DLD1 (cell line): Measurements from ENCODE around the gene SUMO1.
"Not testable (repeated sequence)": the region's sequence is repeated elsewhere in the genome, so short reads cannot be mapped to it uniquely, and the experiment has no call there.

ENCODE experiments used
- in situ Hi-C: cut with HindIII; loops from 2 replicates; pipeline ENCODE4 v1.10.0; 2017; ENCODE audit warnings: low sequenced_read_pairs

SUMO1 gene

DNA sequence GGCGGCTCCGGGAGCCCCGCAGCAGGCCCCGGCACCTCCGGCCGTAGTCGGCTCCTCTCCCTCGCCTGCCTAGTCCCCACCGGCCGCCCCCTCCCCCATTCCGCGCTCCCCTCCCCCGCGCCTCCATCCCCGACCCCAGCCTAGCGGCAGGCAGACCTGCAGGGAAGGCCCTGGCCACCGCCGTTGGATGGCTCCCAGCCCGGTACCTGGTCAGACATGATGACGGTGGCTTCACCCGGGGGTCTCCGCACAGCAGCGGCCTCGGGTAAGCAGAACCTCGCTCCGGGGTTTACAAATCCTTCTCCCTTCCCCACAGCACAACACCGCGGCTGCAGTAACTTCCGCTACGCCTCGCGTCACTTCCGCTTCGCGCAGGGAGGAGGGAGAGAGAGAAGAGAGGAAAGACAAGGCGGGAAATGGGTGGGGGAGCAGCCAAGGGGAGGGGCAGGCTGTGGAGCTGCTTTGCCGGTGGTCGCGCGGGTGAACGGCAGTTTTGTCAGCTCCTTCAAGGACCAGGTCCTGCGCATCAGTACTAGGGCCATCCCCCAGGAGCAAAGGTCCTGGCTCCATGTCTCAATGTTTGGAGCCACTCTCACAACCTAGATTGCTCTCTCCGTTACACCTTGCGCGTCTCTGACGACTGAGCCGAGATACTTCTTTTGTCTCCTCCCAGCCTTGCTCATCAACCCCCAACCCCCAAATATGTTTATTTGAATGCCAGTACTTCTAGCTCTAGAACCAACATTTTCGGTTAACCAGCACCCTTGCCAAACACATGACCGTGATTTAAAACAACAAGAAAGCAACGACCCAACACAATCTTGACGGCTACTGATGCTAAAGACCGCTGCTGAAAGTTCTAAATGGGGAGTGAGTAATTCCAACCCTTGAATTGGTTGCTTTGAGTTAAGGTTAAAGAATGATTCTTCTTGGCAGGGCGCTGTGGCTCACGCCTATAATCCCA is at the start of gene SUMO1:
Gene SUMO1, minus strand, starts transcription at position 364 of the 964 bp plus-strand sequence. Its CDS starts 146 bp downstream, at position 218.
- in situ Hi-C loops, result no loop called here

DNA sequence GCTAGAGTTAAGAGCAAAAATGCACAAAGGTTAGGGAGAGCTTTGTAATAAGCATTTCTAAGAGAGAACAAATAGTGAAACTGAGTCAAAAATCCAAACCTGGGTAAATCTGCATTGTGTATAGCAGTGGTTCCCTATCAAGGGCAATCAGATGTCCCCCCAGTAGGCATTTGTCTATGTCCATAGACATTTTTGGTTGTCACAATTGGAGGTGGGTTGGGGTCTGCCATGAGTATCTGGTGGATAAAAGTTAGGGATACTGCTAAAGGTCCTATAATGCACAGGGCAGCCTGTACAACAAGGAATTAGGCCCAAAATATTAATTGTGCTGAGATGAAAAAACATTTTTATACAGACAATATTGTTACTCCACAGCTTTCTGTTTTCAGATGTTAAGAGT is 48.2 kb upstream of the SUMO1 start:
- in situ Hi-C loops, result no loop called here

DNA sequence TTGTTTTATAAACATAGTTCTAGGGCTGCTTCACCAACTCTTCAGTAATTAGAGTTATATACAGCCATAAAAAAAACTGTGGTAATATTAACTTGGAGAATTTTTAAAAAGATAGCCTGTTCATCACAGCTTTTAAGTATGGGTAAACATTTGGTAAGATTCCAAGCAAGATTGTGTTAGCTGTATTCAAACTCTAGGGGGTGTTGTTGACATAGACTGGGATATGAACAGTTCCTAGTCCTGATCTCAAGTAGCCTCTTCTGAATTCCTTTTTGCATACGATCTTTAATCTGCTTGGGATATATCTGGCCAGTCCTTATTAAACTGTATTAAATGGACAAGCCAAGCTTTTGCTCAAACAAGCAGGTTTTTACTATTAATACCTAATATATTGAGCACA is 40.5 kb upstream of the SUMO1 start:
- in situ Hi-C loops, result no loop called here

DNA sequence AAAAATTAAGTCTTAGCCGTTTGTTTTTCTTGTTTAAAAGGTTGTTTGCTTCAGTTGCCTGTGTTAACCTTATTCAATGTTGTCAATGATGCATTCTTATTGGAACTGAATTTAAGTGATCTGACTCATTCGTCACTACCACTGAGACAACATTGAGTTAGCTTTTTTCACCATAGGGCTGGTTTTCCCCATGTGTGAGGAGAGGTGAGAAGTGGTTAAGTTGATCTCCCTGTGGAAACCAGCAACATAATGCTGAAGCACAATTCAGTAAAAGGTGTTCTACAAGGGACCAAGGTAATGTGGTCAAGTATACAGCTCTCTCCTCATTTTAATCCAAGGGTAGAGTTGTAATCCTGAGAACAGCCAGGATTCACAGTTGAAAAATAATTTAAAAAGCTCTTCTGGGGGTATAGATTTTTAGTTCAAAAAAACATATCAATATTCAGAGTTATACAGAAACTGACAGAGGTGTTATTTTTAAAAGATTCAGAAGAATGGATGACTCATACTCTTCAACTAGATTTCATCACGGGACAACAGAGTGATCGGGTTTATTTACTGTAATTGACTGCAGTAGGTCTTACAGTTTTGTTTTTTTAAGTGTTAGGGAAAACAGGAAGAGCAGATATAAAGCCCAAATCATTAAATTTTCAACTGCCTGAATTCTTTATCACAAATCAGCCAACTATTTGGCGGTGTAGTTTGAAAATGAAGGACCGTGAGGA is 39.8 kb upstream of the SUMO1 start:
- in situ Hi-C loops, result no loop called here

DNA sequence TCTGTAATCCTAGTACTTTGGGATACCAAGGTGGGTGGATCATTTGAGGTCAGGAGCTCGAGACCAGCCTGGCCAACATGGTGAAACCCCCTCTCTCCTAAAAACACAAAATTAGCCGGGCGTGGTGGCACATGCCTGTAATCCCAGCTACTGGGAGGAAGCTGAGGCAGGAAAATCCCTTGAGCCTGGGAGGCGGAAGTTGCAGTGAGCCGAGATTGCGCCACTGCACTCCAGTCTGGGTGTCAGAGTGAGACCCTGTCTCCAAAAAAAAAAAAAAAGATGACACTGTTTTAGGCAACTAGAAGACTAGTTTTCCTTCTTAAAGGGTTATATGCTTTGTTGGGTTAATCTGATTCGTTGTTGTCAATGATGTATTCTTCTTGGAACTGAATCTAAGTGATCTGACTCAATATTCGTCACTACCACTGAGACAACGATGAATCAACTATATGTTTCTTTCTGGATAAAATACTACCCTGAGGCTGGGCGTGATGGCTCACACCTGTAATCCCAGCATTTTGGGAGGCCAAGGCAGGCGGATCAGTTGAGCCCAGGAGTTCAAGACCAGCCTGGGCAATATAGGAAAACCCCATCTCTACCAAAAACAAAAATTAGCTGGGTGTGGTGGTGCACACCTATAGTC is 37.8 kb upstream of the SUMO1 start:
- in situ Hi-C loops, result not testable (repeated sequence)

DNA sequence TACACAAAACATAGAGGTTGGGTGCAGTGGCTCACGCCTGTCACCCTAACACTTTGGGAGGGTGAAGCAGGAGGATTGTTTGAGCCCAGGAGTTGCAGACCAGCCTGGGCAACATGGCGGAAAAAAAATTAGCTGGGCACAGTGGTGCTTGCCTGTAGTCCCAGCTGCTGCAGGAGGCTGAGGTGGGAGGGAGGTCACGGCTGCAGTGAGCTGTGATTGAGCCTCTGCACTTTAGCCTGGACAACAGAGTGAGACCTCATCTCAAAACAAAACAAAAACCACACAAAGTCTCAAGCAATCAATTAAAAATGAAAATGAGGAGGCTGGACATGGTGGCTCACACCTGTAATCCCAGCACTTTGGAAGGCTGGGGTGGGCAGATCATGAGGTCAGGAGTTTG is 32.1 kb upstream of the SUMO1 start:
- in situ Hi-C loops, result no loop called here

DNA sequence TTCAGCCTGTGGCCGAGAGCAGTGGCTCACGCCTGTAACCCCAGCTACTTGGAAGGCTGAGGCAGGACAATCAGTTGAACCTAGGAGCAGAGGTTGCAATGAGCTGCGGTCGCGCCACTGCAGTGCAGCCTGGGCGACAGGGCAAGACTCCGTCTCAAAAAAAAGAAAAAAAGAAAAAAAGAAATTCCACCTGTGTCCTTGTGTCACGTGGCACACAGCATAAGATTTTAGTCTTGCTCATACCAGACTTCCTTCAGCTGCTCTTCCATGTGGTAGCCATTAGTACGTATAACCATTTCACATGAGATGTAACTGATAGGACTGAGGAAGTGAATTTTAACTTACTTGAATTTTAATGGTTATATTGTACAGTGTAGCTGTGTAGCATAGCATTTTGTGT is 31.2 kb upstream of the SUMO1 start:
- in situ Hi-C loops, result no loop called here

DNA sequence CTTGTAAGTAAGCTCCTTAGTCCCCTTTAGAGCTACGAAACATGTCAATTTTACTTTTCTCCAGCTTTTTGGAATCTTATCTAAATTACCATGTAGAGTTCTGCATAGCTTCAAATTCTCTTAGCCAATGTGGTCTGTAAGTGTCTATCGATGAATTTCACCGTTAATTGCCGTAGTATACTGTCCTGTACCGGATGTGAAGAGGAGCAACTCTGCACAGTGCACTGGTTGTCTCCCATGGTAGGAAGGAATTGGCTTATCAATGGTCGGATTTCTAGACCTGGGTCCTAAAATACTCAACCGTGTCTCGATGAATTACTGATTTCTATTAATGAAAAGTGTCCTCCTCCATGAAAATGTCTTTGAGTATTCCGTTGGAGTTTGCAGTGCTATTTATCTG is 29.1 kb upstream of the SUMO1 start:
- in situ Hi-C loops, result no loop called here

DNA sequence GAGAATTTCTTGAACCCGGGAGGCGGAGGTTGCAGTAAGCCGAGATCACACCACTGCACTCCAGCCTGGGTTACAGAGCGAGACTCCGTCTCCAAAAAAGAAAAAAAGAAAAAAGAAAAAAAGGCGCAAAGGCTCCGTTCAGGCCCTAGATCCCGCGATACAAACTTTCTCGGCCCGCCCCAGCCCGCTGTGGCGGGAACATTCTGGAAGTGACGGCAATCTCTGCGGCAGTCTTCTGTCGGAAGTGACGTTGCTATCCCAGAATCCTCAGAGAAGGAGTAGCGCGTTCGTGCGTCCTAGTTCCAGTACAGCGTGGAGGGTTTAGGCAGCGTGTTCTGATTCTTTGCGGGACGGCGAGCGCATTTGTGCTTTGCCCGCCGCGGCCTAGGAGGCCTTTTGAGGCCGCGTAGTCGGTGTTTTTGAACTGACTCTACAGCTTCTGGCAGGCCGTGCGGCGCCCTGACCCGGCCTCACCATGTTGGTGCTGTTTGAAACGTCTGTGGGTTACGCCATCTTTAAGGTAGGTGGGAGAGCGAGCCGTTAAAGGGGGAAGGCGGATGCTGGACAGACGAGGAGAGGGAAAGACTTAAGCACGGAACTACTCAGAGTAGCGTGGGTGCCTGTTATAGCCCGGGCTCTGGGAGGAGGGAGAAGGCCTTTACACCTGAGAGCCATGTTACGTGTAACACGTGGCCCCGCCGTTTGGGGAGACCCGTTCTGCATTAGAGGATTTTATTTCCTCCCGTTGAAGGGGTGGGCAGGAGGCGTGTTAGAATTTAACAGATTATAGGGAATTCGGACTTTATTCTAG is 27.3 kb upstream of the SUMO1 start, which contains the start of gene NOP58:
Gene NOP58, plus strand, starts transcription at position 297 of the 811 bp plus-strand sequence. Its CDS starts 179 bp downstream, at position 476.
- in situ Hi-C loops, result no loop called here

DNA sequence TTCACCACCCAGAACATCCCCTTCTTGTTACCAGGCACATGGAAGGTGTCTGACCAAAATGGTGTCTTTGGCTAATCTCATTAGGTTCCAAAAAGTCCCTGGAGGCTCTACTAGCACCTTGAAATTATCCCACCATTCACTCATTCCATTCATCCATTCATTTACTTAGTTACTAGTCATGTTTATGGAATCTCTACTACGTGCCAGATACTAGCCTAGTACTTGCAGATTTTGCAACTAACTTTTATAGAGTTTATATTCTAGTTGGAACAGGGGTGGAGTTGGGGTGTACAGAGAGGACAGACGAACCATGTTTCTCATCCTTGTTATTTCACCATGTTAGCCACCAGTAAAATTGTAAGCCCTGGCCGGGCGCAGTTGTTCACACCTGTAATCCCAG is 23.1 kb upstream of the SUMO1 start:
- in situ Hi-C loops, result no loop called here

DNA sequence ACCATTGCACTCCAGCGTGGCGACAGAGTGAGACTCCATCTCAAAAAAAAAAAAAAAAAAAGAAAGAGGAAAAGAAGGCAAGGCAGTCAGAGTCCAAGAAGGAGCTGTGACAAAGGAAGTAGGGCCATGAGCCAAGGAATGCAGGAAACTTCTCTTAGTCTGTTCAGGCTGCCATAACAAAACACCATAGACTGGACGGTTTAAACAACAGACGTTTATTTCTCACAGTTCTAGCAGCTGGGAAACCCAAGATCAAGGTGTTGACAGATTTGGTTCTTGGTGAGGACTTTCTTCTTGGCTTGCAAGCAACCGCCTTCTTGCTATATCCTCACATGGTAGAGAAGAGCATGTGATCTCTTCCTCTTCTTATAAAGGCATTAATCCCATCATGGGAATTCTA is 13.1 kb upstream of the SUMO1 start:
- in situ Hi-C loops, result no loop called here

DNA sequence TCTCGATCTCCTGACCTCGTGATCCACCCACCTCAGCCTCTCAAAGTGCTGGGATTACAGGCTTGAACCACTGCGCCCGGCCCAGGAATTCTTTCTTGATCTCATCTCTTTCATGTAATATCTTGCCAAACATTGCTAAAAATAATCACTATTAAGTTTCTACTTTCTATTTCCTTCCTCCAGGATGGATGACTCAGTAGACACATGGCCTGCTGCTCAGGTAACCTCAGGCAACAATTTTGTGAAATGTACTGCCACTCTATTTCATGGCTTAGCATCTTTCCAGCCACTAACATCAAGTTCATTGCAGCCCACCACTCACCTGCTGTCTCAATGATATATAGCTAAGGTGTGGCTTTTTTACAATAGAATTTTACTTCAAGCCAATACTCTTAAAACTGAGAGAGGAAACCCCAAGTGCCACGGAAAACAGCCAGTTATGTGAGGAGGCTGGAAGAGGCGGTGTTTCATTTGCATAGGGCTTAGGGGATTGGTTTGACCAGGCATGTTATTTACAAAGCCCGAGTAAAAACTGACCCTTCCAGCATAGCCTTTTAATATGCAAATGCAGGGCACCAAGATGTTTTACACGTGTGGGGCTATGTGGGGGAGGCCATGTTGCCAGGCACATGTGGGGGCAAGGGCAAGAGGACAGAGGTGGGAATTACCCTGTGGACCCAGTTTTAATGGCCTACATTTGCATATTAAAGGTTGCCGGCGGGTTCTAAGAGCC is 11.3 kb upstream of the SUMO1 start:
- in situ Hi-C loops, result no loop called here

DNA sequence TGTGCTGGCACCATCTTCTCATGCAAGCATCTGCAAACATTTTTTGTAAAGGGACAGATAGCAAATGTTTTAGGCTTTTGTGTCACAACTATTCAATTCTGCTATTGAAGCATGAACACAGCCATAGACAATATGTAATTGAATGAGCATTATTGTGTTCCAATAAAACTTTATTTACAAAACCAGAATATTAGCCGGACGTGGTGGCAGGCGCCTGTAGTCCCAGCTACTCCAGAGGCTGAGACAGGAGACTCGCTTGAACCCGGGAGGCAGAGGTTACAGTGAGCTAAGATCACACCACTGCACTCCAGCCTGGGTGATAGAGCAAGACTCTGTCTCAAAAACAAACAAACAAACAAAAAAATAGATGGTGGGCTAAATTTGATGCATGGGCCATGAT is 9.3 kb upstream of the SUMO1 start:
- in situ Hi-C loops, result not testable (repeated sequence)

DNA sequence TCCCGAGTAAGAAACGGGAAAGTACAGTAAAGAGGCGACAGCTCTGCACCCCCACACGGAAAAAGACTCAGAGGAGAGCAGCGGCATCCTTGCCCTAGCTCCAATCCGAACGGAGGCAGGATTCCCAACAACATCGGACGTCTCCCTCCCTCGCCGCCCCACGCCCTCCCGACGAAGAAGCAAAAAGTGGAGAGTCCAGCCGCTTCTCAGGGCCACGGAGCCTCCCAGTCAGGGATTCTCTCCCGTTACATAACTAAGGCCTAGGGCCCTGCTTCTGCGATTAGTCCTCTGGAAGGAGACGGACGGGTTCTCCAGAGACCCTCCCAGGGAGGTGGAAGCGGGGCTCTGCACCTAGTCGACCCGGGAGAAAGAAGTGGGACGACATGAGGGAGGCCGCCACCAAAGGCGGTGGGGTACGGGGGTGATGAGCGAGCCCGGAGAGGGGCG is 587 bp downstream of the SUMO1 start:
- in situ Hi-C loops, result no loop called here

DNA sequence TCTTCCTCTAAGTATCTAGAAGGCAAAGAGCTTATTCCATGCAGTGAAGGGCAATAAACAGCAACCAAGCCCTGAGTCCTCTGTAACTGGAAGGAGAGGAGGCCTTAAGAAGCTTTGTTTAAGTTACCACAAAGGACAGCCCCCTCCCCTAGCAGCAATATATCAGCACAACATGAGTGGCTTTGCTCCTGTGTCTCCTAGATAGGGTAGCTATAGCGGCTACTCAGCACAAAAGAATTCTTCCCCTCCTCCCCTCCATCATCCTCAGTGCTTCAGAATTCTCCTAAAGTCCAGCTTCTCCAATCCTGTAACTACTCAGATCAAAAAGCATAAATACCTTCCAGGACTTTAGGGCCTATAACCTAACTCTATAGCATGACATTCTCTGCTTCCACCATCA is 16.5 kb downstream of the SUMO1 start:
- in situ Hi-C loops, result no loop called here

DNA sequence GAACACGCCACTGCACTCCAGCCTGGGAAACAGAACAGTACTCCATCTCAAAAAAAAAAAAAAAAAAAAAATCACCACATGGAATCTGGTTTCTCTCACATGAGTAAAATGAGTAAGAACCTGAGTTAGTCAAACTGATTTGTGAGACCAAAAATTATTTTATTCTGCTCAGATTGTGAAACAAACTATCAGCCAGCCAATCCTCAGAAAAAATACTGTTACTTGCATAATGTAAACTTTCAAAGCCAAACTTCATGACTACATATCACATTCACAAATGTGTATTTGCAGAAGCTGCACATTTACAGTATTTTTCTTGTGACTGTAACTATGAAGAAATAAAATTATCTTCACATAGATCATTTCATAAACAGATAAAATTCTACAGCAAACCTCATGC is 23.2 kb downstream of the SUMO1 start:
- in situ Hi-C loops, result no loop called here

DNA sequence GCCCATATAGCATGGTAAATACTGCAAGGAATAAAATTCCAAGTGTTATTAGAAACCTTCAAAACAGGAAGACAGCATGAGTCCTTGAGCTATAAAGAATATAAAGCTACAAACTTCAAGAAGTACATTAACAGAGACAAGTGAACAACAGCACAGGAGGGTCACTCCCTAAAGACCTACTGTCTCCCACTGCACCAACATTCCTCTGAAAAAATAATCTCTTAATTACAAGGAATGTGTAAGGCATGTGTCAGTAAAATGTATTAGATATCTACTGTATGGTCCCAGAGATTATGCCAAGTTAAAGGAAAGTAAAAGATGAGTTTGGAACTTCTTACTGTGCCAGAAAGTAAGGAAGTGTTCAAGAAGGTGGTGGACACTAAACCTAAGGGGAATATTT is 29.9 kb downstream of the SUMO1 start:
- in situ Hi-C loops, result no loop called here

DNA sequence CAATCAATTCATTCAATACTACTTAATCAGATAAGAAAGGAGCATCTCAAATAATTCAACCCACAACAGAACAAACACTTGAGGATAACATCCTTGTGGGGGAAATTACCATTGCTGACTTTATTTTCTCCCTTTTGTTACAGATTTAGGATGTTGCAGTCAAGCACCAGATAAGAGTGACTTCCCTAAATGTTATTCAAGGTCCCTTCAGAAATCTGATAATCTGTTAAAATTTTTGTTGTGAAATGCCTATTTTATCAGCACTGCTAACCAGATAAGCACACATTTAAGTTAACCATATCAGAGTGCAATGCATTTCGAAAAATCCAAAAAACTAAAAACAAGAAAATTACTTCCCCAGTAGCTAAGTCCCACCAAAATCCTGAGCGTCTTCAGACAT is 33.5 kb downstream of the SUMO1 start:
- in situ Hi-C loops, result no loop called here

DNA sequence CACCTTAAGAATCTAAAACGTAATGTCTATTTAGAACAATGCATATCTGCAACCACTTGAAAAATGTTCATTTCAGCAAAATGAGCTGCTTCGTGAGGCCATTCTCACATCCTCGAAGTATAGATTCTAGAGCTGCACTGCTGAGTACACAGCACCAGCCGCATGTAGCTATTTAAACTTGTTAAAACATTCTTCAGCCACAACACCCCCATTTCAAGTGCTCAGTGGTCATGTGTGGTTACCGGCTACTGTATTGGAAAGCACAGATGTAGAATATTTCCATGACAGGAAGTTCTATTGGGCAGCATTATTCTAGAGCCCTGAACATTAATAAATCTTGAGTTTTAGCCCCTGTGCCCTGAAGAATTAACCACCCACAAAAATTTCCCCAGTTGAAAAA is 35.0 kb downstream of the SUMO1 start:
- in situ Hi-C loops, result no loop called here
